HEK293T (cell line): ENCODE measurements around the gene RNF150.
A peak's percentile ranks its signal among the peaks of the same experiment; 100 is the strongest.

ENCODE experiments used
- CTCF ChIA-PET: fragments of 350-600 bp; formaldehyde crosslinking; extraction: SDS; loops from one replicate; lab custom pipeline; 2021; ENCODE audit warnings: antibody characterized with exemption, inconsistent platforms; lab: Yijun Ruan, JAX
- POLR2A ChIA-PET: fragments of 350-600 bp; formaldehyde crosslinking; extraction: SDS; loops from one replicate; lab custom pipeline; 2020; ENCODE audit warnings: antibody characterized with exemption, inconsistent platforms; lab: Yijun Ruan, JAX
- DNase-seq: peaks from one replicate; pipeline ENCODE4 v3.0.0; 2012; ENCODE audit warnings: mixed read lengths; ENCODE audit errors: extremely low spot score
- ARNT ChIP-seq: fragments of 450-650 bp; IDR thresholded peaks from 2 replicates; pipeline ENCODE4 v1.6.1; 2017; ENCODE audit warnings: mild to moderate bottlenecking
- BHLHE40 ChIP-seq: fragments of 450-650 bp; IDR thresholded peaks from 2 replicates; pipeline ENCODE4 v1.6.1; 2016; ENCODE audit warnings: mild to moderate bottlenecking, moderate library complexity, borderline replicate concordance
- CTBP1 ChIP-seq: fragments of 450-650 bp; IDR thresholded peaks from 2 replicates; pipeline ENCODE4 v1.6.1; 2016; ENCODE audit warnings: borderline replicate concordance
- ELF4 ChIP-seq: fragments of 450-650 bp; IDR thresholded peaks from 2 replicates; pipeline ENCODE4 v1.6.1; 2017; ENCODE audit warnings: antibody characterized with exemption
- FOXA1 ChIP-seq: fragments of 450-650 bp; IDR thresholded peaks from 2 replicates; pipeline ENCODE4 v1.6.1; 2016; ENCODE audit warnings: mild to moderate bottlenecking
- FOXK2 ChIP-seq: fragments of 450-650 bp; IDR thresholded peaks from 2 replicates; pipeline ENCODE4 v1.6.1; 2016; ENCODE audit warnings: mild to moderate bottlenecking
- FOXM1 ChIP-seq: fragments of 450-650 bp; IDR thresholded peaks from 2 replicates; pipeline ENCODE4 v1.6.1; 2017; ENCODE audit warnings: mild to moderate bottlenecking, borderline replicate concordance
- HDGF ChIP-seq: fragments of 450-650 bp; IDR thresholded peaks from 2 replicates; pipeline ENCODE4 v1.6.1; 2017; ENCODE audit warnings: antibody characterized with exemption, borderline replicate concordance
- L3MBTL2 ChIP-seq: fragments of 450-650 bp; conservative IDR thresholded peaks from 2 replicates; pipeline ENCODE4 v1.6.1; 2016; ENCODE audit warnings: mild to moderate bottlenecking
- LEF1 ChIP-seq: fragments of 450-650 bp; IDR thresholded peaks from 2 replicates; pipeline ENCODE4 v1.6.1; 2017; ENCODE audit warnings: mild to moderate bottlenecking, borderline replicate concordance
- NFRKB ChIP-seq: fragments of 450-650 bp; IDR thresholded peaks from 2 replicates; pipeline ENCODE4 v1.6.1; 2016; ENCODE audit warnings: mild to moderate bottlenecking, moderate library complexity
- SP1 ChIP-seq: fragments of 450-650 bp; IDR thresholded peaks from 2 replicates; pipeline ENCODE4 v1.6.1; 2017
- SUZ12 ChIP-seq: fragments of 450-650 bp; IDR thresholded peaks from 2 replicates; pipeline ENCODE4 v1.6.1; 2016; ENCODE audit warnings: mild to moderate bottlenecking
- TARDBP ChIP-seq: fragments of 450-650 bp; IDR thresholded peaks from 2 replicates; pipeline ENCODE4 v1.6.1; 2016
- ZNF384 ChIP-seq: fragments of 450-650 bp; IDR thresholded peaks from 2 replicates; pipeline ENCODE4 v1.6.1; 2016
- TF ChIP-seq, protein P1 (sequence below): fragments of 450-650 bp; IDR thresholded peaks from 2 replicates; pipeline ENCODE4 v1.6.1; 2016

RNF150 gene

DNA sequence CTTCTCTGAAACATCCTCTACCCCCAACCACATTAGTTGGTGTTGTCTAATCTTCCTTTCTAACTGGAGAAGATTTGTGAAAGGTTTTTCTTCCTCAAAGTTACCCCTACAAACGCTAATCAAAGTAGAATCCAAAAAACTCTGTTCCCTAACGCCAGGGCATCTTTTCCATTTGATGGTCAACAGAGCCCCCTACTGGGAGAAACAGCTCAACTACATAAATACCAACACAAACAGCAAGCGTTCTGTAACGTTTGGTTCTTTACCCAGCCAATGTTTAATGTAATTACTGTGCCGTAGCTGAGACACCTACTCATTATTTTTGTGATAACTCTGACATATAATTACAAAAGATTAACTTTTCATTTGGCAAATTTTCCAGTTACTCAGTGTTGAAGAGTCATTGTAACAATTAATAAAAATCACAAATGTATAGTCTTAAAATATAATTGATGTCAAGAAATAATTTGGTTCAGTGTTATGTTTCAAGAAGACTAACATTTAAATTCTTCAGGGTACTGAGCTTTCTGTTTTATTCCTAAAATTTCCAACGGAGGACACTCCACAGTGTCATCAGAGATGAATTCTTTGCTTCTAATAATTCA is 282.1 kb downstream of the RNF150 start:
- ChIA-PET CTCF (interaction anchor here (0.6 to 2.3 kb wide), 11 partner anchors 94 to 1830 kb away, joined by 3 to 13 read pairs (median 4); no protein-coding TSS in a partner anchor), POLR2A (interaction anchor here (0.7 to 1.0 kb wide), 3 partner anchors 94 to 423 kb away, joined by 3 to 4 read pairs (median 4); partner anchors contain the start of genes CLGN and RNF150)

DNA sequence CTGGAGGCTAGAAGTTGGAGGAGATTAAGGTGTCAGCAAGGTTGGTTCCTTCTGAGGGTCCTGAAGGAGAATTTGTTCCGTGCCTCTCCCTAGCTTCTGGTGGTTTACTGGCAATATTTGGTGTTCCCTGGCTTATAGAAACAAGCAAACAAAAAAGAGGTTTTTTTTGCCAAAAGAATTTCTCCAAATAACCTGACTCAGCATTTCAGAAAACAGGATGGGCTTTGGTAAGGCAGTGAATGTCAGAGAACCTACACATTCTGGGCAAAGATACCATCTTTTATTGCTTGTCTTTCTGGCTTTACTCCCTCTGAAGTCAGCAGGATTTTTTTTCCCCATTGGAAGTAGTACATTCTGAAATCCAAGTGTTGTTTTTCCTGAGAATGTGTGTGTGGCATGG is 283.7 kb downstream of the RNF150 start:
- ChIA-PET POLR2A (interaction anchor here (1.9 kb wide), 1 partner anchor 93 kb away, joined by 5 read pairs; the partner anchor contains the start of gene TBC1D9), CTCF (interaction anchor here (2.3 kb wide), 1 partner anchor 489 kb away, joined by 13 read pairs; no protein-coding TSS in a partner anchor)
- TF ChIP-seq, protein P1, sequence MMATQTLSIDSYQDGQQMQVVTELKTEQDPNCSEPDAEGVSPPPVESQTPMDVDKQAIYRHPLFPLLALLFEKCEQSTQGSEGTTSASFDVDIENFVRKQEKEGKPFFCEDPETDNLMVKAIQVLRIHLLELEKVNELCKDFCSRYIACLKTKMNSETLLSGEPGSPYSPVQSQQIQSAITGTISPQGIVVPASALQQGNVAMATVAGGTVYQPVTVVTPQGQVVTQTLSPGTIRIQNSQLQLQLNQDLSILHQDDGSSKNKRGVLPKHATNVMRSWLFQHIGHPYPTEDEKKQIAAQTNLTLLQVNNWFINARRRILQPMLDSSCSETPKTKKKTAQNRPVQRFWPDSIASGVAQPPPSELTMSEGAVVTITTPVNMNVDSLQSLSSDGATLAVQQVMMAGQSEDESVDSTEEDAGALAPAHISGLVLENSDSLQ, result no peak
- no peak for TF ChIP-seq SUZ12
- TF ChIP-seq FOXK2, result no peak
- DNase-seq, result no peak

More for the DNA sequence above, 282.1 kb downstream of the RNF150 start:
- TF ChIP-seq ELF4 (no peak), FOXA1 (no peak), FOXK2 (no peak), CTBP1 (no peak), NFRKB (no peak), TARDBP (no peak), ARNT (no peak), LEF1 (no peak), FOXM1 (no peak), SUZ12 (no peak), L3MBTL2 (no peak), SP1 (no peak), ZNF384 (no peak), BHLHE40 (no peak)
- TF ChIP-seq, protein P1, result no peak
- peak; percentile 66 for DNase-seq

DNA sequence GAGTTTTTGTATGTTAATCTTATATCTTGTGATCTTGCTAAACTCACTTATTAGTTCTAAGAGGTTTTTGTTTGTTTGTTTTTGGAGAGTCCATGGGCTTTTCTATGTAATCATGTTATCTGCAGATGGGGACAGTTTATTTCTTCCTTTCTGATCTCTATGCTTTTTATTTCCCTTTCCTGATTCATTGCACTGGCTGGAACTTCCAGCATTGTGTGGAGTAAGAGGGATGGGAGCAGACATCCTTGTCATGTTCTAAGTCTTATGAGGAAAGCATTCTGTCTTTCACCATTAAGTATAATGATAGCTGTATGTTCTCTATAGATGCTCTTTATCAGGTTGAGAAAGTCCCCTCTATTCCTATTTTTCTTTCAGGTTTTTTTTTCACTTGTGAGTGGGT is 286.5 kb downstream of the RNF150 start:
- TF ChIP-seq SUZ12 (no peak), FOXA1 (no peak), LEF1 (no peak), CTBP1 (no peak), HDGF (no peak), BHLHE40 (no peak), FOXK2 (no peak), FOXM1 (no peak), TARDBP (no peak), NFRKB (no peak), ARNT (no peak), ZNF384 (no peak), L3MBTL2 (no peak), SP1 (no peak), ELF4 (no peak)
- TF ChIP-seq, protein P1, result no peak
- ChIA-PET POLR2A (no interaction called here), CTCF (no interaction called here)
- no peak for DNase-seq

DNA sequence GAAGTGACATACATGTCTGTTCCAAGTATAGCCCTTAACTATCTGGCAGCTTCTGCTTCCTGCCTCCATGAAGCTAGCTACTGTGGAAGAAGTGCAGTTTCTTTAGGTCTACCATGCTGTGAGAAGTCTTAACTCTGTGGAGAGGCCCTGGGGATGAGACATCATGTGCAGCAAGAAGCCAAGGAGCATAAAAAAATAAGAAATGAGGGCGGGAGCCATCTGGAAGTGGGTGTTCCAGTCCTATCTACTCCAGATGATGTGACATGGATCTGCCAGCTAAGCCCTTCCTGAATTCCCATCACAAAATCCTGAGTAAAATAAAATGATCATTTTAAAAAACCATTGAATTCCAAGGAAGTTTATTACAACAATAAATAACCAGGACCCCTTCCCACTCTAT is 289.2 kb downstream of the RNF150 start:
- DNase-seq, result no peak
- POLR2A ChIA-PET, result no interaction called here
- TF ChIP-seq SUZ12 (no peak), ZNF384 (no peak), L3MBTL2 (no peak), TARDBP (no peak), BHLHE40 (no peak), ELF4 (no peak), CTBP1 (no peak), ARNT (no peak), FOXK2 (no peak), HDGF (no peak), FOXA1 (no peak), NFRKB (no peak), LEF1 (no peak), SP1 (no peak), FOXM1 (no peak)
- TF ChIP-seq, protein P1, result no peak
- CTCF ChIA-PET, result interaction anchor here (0.5 to 1.3 kb wide), 2 partner anchors 36 to 484 kb away, joined by 3 to 4 read pairs; no protein-coding TSS in a partner anchor

DNA sequence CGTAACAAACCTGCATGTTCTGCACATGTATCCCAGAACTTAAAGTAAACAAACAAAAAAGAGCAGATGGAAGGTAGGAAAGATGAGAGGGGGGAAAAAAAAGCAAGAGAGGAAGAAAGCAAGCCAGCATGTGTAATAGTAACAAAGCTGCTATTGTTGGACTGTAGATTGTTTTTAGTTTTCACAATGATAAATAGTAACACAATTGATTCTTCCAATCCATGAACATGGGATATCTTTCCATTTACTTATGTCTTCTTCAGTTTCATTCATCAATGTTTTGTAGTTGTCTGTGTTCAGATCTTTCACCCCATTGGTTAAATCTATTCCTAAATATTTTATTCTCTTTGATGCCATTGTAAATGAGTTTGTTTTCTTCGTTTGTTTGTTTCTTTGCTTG is 292.1 kb downstream of the RNF150 start:
- CTCF ChIA-PET, result no interaction called here
- no peak for DNase-seq
- POLR2A ChIA-PET, result no interaction called here
- TF ChIP-seq ARNT (no peak), HDGF (no peak), ELF4 (no peak), ZNF384 (no peak), BHLHE40 (no peak), NFRKB (no peak), TARDBP (no peak), FOXA1 (no peak), FOXK2 (no peak), L3MBTL2 (no peak), CTBP1 (no peak), SP1 (no peak), FOXM1 (no peak), LEF1 (no peak), SUZ12 (no peak)
- TF ChIP-seq, protein P1, result no peak
